Activated CD4-positive, alpha-beta memory T cell treated with anti-CD3 and anti-CD28 coated beads, Interleukin-2, amount 10 ng/mL, durations not matched to agents 7 days and 5 days (primary cell): ENCODE data around the gene ITGA11. TPM values are rescaled to one million over a fixed set of nuclear protein-coding genes. Genes with fewer than 3 reads are reported as not detected.

Experiments used
- CTCF ChIA-PET: fragments of 350-600 bp; sonication (Branson Sonifier 250); formaldehyde crosslinking; loops from one replicate; lab custom pipeline; 2021; ENCODE audit warnings: antibody characterized with exemption, inconsistent platforms; lab: Charles Lee
- POLR2A ChIA-PET: fragments of 350-600 bp; sonication (Branson Sonifier 250); formaldehyde crosslinking; loops from one replicate; lab custom pipeline; 2021; ENCODE audit warnings: antibody characterized with exemption; lab: Charles Lee
- DNase-seq: peaks from one replicate; pipeline ENCODE4 v3.0.0-alpha.2; 2020
- H3K27ac Mint-ChIP-seq: one replicate; pipeline ENCODE4 v1.8.0; 2021; ENCODE audit warnings: mild to moderate bottlenecking, mixed read lengths
- H3K27me3 Mint-ChIP-seq: one replicate; pipeline ENCODE4 v1.8.0; 2021; ENCODE audit warnings: mixed read lengths
- H3K36me3 Mint-ChIP-seq: one replicate; pipeline ENCODE4 v1.8.0; 2021; ENCODE audit warnings: low read depth, mixed read lengths
- H3K4me1 Mint-ChIP-seq: one replicate; pipeline ENCODE4 v1.8.0; 2021; ENCODE audit warnings: mixed read lengths
- H3K4me3 Mint-ChIP-seq: one replicate; pipeline ENCODE4 v1.8.0; 2021; ENCODE audit warnings: mild to moderate bottlenecking, mixed read lengths
- H3K9me3 Mint-ChIP-seq: one replicate; pipeline ENCODE4 v1.8.0; 2021; ENCODE audit warnings: mixed read lengths
- total RNA-seq, 2 experiments: library from RNA; stranded (reverse); gene quantifications; one replicate each; pipeline ENCODE4 v1.2.3, GENCODE V29; 2021

ITGA11 gene
- total RNA-seq, 2 experiments from 2014 or later, result 0.20 to 0.73 TPM

DNA sequence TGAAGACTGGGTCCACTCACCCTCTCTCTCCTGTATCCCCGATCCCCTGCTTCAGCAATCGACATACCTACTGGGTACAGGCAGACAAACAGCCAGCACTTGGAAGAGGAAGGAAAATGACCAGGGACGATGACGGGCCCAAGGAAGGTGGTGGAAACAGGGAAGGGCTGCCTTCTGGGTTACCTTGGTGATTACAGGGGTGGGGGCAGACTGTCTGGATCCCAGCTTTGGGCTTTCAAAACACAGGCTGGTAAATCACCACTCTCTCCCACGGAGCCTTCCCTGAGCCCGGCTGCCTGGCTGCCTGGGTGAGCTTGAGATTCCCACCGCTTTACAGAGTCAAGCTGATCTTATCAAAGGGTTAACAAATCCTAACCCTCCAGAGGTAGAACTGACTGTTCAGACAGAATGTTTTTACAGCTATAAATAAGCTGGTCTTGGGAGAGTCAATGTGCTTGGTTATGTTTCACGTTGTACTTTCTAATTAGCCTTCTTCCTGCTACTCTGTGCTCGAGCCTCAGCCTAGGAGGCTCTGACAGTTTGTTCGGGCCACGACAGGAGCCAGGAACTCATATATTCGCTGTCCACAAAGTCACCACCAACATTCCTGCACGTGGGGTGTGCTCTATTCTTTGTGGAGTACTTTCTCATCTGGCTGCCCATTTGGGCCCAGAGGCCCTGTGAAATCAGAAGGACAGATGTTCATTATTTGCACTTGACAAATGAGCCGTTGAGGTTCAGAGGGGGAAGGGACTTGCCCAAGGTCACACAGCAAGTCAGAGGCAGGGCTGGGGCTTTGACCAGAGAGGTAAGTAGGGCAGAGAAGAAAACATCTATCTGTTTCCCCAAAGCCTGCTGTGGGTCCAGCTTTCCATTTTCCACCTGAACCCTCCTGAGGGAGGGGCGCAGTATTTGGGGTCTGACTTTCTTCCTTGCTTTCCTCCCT is 91.0 kb downstream of the ITGA11 start:
- POLR2A ChIA-PET, result no interaction called here
- no peak for DNase-seq
- Mint-ChIP-seq H3K4me1 (no peaks in the 10 kb centered on the region), H3K27me3 (peaks cover 2% of the 10 kb centered on the region), H3K9me3 (no peaks in the 10 kb centered on the region), H3K27ac (no peak overlapping the region), H3K36me3 (no peaks in the 10 kb centered on the region), H3K4me3 (no peak overlapping the region)
- CTCF ChIA-PET, result no interaction called here

DNA sequence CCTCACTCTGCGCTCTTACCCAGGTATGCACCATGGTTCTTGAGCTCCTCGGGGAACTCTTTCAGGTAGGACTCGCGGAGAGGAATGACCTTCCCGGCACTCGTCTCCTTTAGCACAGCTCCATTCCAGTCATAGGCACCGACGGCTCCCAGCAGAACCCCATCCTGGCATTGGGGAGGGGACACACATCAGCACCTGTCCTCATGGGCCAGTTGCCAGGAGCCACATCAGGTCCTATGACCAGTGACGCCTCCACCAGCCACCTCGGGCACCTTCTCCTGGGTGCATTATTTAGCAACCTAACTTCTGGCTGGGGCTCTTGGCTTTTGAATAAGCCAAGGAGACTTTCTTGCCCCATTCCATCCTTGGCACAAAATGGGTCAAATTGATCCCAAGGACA is 92.5 kb downstream of the ITGA11 start:
- Mint-ChIP-seq H3K27me3 (peaks cover 2% of the 10 kb centered on the region), H3K4me3 (no peak overlapping the region), H3K27ac (no peak overlapping the region), H3K36me3 (no peaks in the 10 kb centered on the region), H3K4me1 (no peaks in the 10 kb centered on the region), H3K9me3 (no peaks in the 10 kb centered on the region)
- ChIA-PET CTCF (no interaction called here), POLR2A (no interaction called here)
- no peak for DNase-seq

DNA sequence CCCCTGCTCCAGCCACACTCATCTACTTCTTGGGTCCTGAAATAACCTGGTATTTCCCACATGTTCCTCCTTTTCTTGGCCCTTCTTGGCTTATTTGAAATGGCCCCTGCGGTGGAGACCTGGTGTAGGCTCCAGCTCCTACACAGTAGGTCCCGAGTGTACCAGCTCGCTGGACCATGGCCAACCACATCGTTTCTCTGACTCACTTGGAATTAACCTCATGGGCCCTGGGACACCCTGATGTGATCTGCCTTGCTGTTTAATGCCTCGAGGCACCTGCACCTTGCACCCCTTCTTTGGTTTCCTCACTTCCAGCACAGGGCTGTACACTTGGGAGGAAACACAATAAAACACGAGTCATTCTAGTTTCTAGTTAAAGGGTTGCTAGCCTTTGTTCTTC is 94.1 kb downstream of the ITGA11 start:
- Mint-ChIP-seq H3K9me3 (no peaks in the 10 kb centered on the region), H3K4me3 (no peak overlapping the region), H3K27ac (no peak overlapping the region), H3K36me3 (no peaks in the 10 kb centered on the region), H3K27me3 (peaks cover 5% of the 10 kb centered on the region), H3K4me1 (no peaks in the 10 kb centered on the region)
- DNase-seq, result no peak
- ChIA-PET CTCF (interaction anchor here (0.8 kb wide), 1 partner anchor 31 kb away, joined by 3 read pairs; no protein-coding TSS in a partner anchor), POLR2A (no interaction called here)

DNA sequence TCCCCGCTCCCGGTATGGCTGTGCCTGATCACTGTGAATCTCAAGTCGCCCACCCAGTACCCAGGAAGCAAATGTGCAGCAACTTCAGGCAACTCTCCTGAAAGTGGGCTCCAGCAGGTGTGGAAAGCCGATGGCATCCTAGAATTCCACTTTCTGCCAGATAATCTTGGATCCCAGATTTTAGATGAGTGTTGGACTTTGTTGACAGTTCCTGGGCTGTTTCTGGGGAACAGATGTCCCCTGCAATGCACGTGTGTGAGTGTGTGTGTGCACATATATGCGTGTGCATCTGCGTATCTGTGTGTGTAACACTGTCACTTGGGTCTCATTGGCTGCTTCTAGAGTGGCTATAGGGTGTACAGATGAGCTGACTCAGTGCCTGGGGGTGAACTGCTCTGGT is 95.4 kb downstream of the ITGA11 start:
- peaks cover 8% of the 10 kb centered on the region for H3K27me3 Mint-ChIP-seq
- no peak overlapping the region for H3K27ac Mint-ChIP-seq
- H3K9me3 Mint-ChIP-seq, result no peaks in the 10 kb centered on the region
- POLR2A ChIA-PET, result no interaction called here
- CTCF ChIA-PET, result no interaction called here
- H3K4me3 Mint-ChIP-seq, result no peak overlapping the region
- no peak for DNase-seq
- H3K4me1 Mint-ChIP-seq, result no peaks in the 10 kb centered on the region
- H3K36me3 Mint-ChIP-seq, result no peaks in the 10 kb centered on the region

DNA sequence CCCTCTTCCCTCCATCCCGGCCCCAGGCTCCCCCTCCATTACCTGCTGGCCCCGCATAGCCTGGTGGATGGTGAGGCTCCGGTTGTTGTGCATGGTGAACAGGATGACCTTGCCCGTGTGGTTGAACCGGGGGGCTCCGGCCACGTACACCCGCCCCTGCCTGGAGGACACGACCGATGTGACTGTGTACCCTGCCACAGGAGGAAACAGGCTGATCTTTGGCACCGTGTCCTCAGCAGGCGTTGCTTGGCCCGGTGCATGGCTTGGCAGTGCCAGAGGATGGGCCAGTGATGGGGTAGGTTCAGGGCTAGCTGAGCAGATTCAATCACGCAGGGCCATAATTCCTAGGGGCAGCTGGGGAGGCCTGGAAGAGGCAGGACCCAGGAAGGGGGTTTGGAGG is 96.3 kb downstream of the ITGA11 start:
- ChIA-PET CTCF (no interaction called here), POLR2A (no interaction called here)
- no peak overlapping the region for H3K27ac Mint-ChIP-seq
- no peaks in the 10 kb centered on the region for H3K4me1 Mint-ChIP-seq
- no peaks in the 10 kb centered on the region for H3K9me3 Mint-ChIP-seq
- H3K4me3 Mint-ChIP-seq, result no peak overlapping the region
- H3K27me3 Mint-ChIP-seq, result peaks cover 12% of the 10 kb centered on the region
- no peaks in the 10 kb centered on the region for H3K36me3 Mint-ChIP-seq
- no peak for DNase-seq

DNA sequence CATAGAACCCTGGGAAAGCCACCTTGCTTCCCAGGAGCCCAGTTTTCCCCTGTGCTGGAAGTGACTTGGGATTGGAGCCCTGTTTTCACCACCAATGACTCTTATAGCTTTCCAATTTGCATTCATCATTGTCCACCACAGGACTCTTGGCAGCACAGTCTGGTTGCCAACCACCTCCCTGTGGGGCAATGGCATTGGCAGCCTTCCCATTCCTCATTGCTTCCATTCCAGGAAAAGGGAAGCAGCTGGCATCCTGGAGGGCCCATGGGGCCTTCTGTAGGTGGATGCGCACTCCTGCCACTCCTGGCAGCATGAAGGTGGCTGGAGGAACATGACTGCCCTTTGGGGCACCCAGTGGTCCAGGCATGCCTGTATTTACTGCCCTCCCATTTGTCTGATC is 96.7 kb downstream of the ITGA11 start:
- Mint-ChIP-seq H3K4me1 (no peaks in the 10 kb centered on the region), H3K36me3 (no peaks in the 10 kb centered on the region), H3K4me3 (no peak overlapping the region), H3K27me3 (peaks cover 12% of the 10 kb centered on the region), H3K27ac (no peak overlapping the region), H3K9me3 (no peaks in the 10 kb centered on the region)
- no peak for DNase-seq
- CTCF ChIA-PET, result interaction anchor here (1.4 kb wide), 1 partner anchor 82 kb away, joined by 4 read pairs; no protein-coding TSS in a partner anchor
- POLR2A ChIA-PET, result no interaction called here

DNA sequence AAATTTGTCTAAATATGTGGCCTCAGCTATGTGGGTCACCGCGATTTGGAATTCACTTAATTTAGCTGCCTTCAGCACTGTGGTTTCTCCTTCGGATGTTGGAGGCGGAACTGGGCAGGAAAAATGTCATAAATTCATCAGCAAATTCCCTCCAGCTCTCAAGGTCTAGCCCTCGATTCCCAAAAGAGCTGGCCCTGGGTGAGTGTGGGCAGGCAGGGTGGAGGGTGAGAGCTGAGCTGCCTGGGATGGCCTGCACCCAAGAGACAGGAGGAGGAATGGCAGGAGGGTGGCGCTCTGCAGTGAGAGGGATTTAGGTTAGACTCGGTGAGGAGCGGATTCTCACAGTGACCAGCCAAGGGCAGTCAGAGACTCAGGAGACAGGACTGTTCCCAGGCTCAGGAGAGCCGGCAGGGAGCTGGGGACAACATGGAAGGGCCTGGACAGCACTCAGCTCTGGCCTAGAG is 97.3 kb downstream of the ITGA11 start:
- CTCF ChIA-PET, result interaction anchor here (1.4 kb wide), 1 partner anchor 81 kb away, joined by 4 read pairs; no protein-coding TSS in a partner anchor
- POLR2A ChIA-PET, result no interaction called here
- DNase-seq, result no peak
- H3K4me1 Mint-ChIP-seq, result no peaks in the 10 kb centered on the region
- no peaks in the 10 kb centered on the region for H3K9me3 Mint-ChIP-seq
- no peaks in the 10 kb centered on the region for H3K36me3 Mint-ChIP-seq
- H3K4me3 Mint-ChIP-seq, result no peak overlapping the region
- H3K27ac Mint-ChIP-seq, result no peak overlapping the region
- H3K27me3 Mint-ChIP-seq, result peaks cover 15% of the 10 kb centered on the region

DNA sequence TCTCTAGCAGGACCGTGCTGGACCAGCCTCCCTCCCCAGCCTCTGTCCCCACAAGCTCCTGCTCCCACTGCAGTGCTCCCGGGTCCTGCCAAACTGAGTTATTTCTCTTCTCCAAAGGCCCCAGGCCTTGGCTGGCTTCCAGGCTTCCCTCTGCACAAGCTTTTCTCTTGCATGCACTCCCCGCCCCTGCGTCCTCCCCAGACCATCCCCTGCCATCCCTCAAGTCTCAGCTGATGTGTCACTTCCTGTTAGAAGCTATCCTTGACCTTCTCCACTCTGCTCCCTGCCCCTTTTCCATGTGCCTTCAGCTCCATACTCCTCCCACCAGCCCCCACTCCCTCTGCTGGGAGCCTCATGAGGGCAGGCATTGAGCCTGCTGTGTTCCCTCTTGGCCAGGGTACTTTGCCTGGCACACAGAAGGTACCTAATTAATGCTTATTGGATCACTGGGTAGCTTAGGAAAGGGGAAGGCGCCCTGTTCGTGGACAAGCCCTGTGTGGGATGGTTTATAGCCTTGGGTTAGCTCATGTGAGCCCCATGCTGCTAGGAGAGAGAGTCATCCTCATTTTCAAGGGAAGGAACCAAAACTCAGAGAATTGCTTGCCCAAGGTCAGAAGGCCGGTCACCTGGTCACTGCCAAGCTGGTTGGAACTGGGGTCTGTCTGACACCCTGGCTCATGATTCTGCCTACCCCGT is 98.0 kb downstream of the ITGA11 start:
- POLR2A ChIA-PET, result no interaction called here
- H3K27me3 Mint-ChIP-seq, result peaks cover 19% of the 10 kb centered on the region
- DNase-seq, result no peak
- no peaks in the 10 kb centered on the region for H3K9me3 Mint-ChIP-seq
- CTCF ChIA-PET, result interaction anchor here (0.9 to 1.4 kb wide), 3 partner anchors 19 to 81 kb away, joined by 3 to 4 read pairs (median 4); no protein-coding TSS in a partner anchor
- no peak overlapping the region for H3K27ac Mint-ChIP-seq
- no peaks in the 10 kb centered on the region for H3K36me3 Mint-ChIP-seq
- no peak overlapping the region for H3K4me3 Mint-ChIP-seq
- H3K4me1 Mint-ChIP-seq, result no peaks in the 10 kb centered on the region

DNA sequence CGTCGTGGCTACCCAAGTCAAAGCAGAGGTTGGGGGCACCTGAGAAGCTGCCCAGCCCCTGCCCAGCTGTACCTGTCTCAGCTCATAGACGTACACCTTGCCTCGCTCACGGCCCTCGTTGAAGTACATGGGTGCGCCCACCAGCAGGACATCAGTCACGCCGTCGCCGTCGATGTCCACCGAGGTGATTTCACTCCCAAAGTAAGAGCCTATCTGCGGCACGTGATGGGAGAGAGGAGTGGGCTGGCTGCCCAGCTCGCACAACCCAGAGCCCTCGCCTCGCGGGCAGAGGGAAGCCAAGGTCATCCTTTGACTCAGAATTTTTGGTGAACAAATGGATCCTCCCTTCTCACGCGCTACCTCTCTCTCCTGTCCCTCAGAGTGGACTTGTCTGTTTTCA is 99.7 kb downstream of the ITGA11 start:
- H3K27me3 Mint-ChIP-seq, result peaks cover 29% of the 10 kb centered on the region
- no peak overlapping the region for H3K27ac Mint-ChIP-seq
- ChIA-PET CTCF (no interaction called here), POLR2A (no interaction called here)
- H3K4me3 Mint-ChIP-seq, result no peak overlapping the region
- peaks cover 15% of the 10 kb centered on the region for H3K4me1 Mint-ChIP-seq
- no peaks in the 10 kb centered on the region for H3K36me3 Mint-ChIP-seq
- no peak for DNase-seq
- H3K9me3 Mint-ChIP-seq, result no peaks in the 10 kb centered on the region

DNA sequence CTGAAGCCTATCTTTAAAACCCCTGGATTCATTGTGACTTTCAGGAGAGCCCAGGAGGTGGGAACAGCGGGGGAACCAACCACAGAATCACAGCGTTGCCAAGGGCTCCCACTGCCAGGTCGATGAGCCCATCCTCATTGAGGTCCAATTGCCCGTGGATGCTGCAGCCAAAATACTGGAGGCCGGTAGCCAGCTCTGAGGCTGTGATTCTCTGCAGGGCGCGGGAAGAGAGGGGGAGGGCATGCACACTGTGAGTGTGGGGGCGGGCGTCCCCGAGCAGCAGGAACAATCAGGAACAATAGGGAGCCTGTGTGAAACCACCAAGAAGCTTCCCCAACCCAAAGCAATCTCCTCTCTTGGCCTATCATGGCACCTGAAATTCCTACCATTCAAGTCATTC is 101.1 kb downstream of the ITGA11 start:
- peaks cover 32% of the 10 kb centered on the region for H3K27me3 Mint-ChIP-seq
- no peaks in the 10 kb centered on the region for H3K9me3 Mint-ChIP-seq
- no peak for DNase-seq
- ChIA-PET POLR2A (no interaction called here), CTCF (no interaction called here)
- no peaks in the 10 kb centered on the region for H3K36me3 Mint-ChIP-seq
- H3K4me1 Mint-ChIP-seq, result peaks cover 24% of the 10 kb centered on the region
- H3K4me3 Mint-ChIP-seq, result no peak overlapping the region
- H3K27ac Mint-ChIP-seq, result no peak overlapping the region

DNA sequence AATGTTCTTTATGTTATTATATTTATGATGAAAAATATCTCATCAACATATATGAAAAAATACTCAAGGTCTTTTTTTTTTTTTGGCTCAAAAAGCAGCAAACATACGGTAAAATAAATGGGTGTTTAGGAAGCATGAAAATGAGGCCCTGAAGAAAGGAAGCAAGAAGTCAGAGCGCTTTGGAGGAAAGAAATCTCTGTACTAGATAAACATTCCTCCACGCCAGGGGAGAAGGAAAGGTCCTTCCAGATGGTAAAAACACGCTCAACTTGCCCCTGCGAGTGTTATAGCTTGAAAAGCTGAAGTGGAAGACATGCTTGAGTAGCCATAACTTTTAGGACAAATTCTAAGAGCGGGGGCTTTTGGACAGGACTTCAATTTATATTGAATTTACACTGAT is 101.5 kb downstream of the ITGA11 start:
- Mint-ChIP-seq H3K27ac (no peak overlapping the region), H3K4me1 (peaks cover 24% of the 10 kb centered on the region), H3K9me3 (no peaks in the 10 kb centered on the region), H3K36me3 (no peaks in the 10 kb centered on the region), H3K27me3 (peaks cover 32% of the 10 kb centered on the region), H3K4me3 (no peak overlapping the region)
- DNase-seq, result no peak
- ChIA-PET POLR2A (no interaction called here), CTCF (no interaction called here)

DNA sequence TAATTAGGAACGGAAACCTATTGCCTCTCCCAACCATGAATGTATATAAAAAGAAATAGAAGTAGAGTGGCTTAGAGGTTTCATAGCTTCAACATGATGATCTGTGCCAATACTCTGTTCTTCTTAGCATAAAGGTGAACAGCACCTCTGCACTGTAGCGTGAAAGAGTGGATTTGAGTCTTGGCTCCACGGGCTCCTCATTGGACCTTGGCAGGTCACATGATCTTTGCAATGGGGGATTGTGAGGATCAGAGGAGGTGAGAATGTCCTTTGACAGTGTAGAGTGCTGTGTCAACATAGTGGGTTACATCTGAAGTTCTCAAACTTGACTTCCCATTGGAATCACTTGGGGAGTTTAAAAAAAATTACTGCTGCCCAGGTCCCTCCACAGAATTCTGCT is 103.0 kb downstream of the ITGA11 start:
- H3K9me3 Mint-ChIP-seq, result no peaks in the 10 kb centered on the region
- POLR2A ChIA-PET, result no interaction called here
- no peak for DNase-seq
- H3K4me3 Mint-ChIP-seq, result no peak overlapping the region
- H3K4me1 Mint-ChIP-seq, result peaks cover 24% of the 10 kb centered on the region
- no peaks in the 10 kb centered on the region for H3K36me3 Mint-ChIP-seq
- H3K27ac Mint-ChIP-seq, result no peak overlapping the region
- CTCF ChIA-PET, result interaction anchor here (1.4 to 1.7 kb wide), 2 partner anchors 21 to 23 kb away, joined by 4 to 9 read pairs; no protein-coding TSS in a partner anchor
- H3K27me3 Mint-ChIP-seq, result peaks cover 31% of the 10 kb centered on the region

DNA sequence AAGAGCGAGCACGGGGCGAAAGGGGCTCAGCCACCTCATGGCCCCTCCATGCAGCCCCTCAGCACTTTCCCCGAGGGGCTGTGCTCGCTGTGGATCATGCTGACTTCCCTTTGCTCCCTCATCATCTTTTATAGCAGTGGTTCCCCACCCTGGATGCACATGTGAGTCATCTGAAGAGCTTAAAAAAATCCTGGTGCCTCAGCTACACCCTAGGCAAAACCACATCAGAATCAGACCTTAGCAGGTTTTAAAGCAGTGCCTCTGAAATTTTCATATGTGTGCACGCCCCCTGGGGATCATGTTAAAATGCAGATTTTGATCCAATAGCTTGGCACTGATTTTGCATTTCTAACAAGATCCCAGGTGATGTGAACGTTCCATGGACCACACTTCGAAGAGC is 103.5 kb downstream of the ITGA11 start:
- no peaks in the 10 kb centered on the region for H3K9me3 Mint-ChIP-seq
- H3K27ac Mint-ChIP-seq, result no peak overlapping the region
- CTCF ChIA-PET, result interaction anchor here (1.4 to 1.7 kb wide), 2 partner anchors 21 to 22 kb away, joined by 4 to 9 read pairs; no protein-coding TSS in a partner anchor
- DNase-seq, result no peak
- H3K27me3 Mint-ChIP-seq, result peaks cover 35% of the 10 kb centered on the region
- no peak overlapping the region for H3K4me3 Mint-ChIP-seq
- no peaks in the 10 kb centered on the region for H3K36me3 Mint-ChIP-seq
- peaks cover 24% of the 10 kb centered on the region for H3K4me1 Mint-ChIP-seq
- POLR2A ChIA-PET, result no interaction called here
